T-helper 1 cell treated with Interleukin-12 subunit alpha and Interleukin-12 subunit beta and Interleukin-4 antibody, amounts not matched to agents 30 μg/mL and 1 μg/mL, for 36 hours (primary cell): ENCODE data around the gene GRIFIN.

Experiments used
- H3K27ac Mint-ChIP-seq: one replicate; pipeline ENCODE4 v1.8.0; 2021; ENCODE audit warnings: mild to moderate bottlenecking, mixed read lengths
- H3K27me3 Mint-ChIP-seq: one replicate; pipeline ENCODE4 v1.8.0; 2021; ENCODE audit warnings: low read depth, mixed read lengths
- H3K36me3 Mint-ChIP-seq: one replicate; pipeline ENCODE4 v1.8.0; 2021; ENCODE audit warnings: low read depth, mixed read lengths
- H3K4me1 Mint-ChIP-seq: one replicate; pipeline ENCODE4 v1.8.0; 2021; ENCODE audit warnings: low read depth, mixed read lengths
- H3K4me3 Mint-ChIP-seq: one replicate; pipeline ENCODE4 v1.8.0; 2021; ENCODE audit warnings: mild to moderate bottlenecking, moderate library complexity, mixed read lengths
- H3K9me3 Mint-ChIP-seq: one replicate; pipeline ENCODE4 v1.8.0; 2021; ENCODE audit warnings: mixed read lengths

GRIFIN gene

GRCh38 chr7:2436341-2437104, 39.7 kb downstream of the GRIFIN start:
- Mint-ChIP-seq H3K4me1 (no peaks in the 10 kb centered on the region), H3K36me3 (peaks cover 20% of the 10 kb centered on the region), H3K27me3 (no peaks in the 10 kb centered on the region), H3K4me3 (no peak overlapping the region), H3K27ac (no peak overlapping the region), H3K9me3 (no peaks in the 10 kb centered on the region)

- no peaks in the 10 kb centered on the region for H3K27me3 Mint-ChIP-seq
- peaks cover 23% of the 10 kb centered on the region for H3K36me3 Mint-ChIP-seq
- no peak overlapping the region for H3K4me3 Mint-ChIP-seq
These were observed 41.1 kb downstream of the GRIFIN start for GRCh38 chr7:2435146-2435545.

GRCh38 chr7:2433713-2434550, 42.3 kb downstream of the GRIFIN start:
- H3K27ac Mint-ChIP-seq = no peak overlapping the region
- no peaks in the 10 kb centered on the region for H3K27me3 Mint-ChIP-seq
- peaks cover 8% of the 10 kb centered on the region for H3K4me1 Mint-ChIP-seq
- H3K9me3 Mint-ChIP-seq = peaks cover 6% of the 10 kb centered on the region
- peaks cover 28% of the 10 kb centered on the region for H3K36me3 Mint-ChIP-seq
- H3K4me3 Mint-ChIP-seq = no peak overlapping the region

More at GRCh38 chr7:2435146-2435545, 41.1 kb downstream of the GRIFIN start:
- Mint-ChIP-seq H3K4me1 (peaks cover 4% of the 10 kb centered on the region), H3K27ac (no peak overlapping the region), H3K9me3 (peaks cover 6% of the 10 kb centered on the region)

GRCh38 chr7:2432910-2433712, 43.1 kb downstream of the GRIFIN start:
- Mint-ChIP-seq H3K9me3 (peaks cover 6% of the 10 kb centered on the region), H3K36me3 (peaks cover 28% of the 10 kb centered on the region), H3K4me1 (peaks cover 8% of the 10 kb centered on the region), H3K27ac (no peak overlapping the region), H3K27me3 (no peaks in the 10 kb centered on the region), H3K4me3 (no peak overlapping the region)

GRCh38 chr7:2431260-2431867, 44.8 kb downstream of the GRIFIN start:
- Mint-ChIP-seq H3K4me3 (no peak overlapping the region), H3K27ac (no peak overlapping the region), H3K27me3 (no peaks in the 10 kb centered on the region), H3K4me1 (peaks cover 11% of the 10 kb centered on the region), H3K9me3 (peaks cover 6% of the 10 kb centered on the region), H3K36me3 (peaks cover 26% of the 10 kb centered on the region)

- Mint-ChIP-seq H3K36me3 (peaks cover 10% of the 10 kb centered on the region), H3K4me1 (peaks cover 12% of the 10 kb centered on the region), H3K27ac (no peak overlapping the region), H3K27me3 (no peaks in the 10 kb centered on the region), H3K9me3 (peaks cover 1% of the 10 kb centered on the region), H3K4me3 (no peak overlapping the region)
These were observed 50.4 kb downstream of the GRIFIN start for GRCh38 chr7:2425749-2426148.
